ENCODE measurements around the gene CCDC198. TPM values are rescaled to one million over a fixed set of nuclear protein-coding genes. Genes with fewer than 3 reads are reported as not detected.

Gene CCDC198
- total and polyA plus RNA-seq, 2 of the 13 experiments (the other 11 are each of a cell fraction or from before 2014, with no cell fraction given) = 0.69 to 0.95 TPM

- TF ChIP-seq ZSCAN9 (CRISPR knock-in tag; IDR thresholded peaks at IDR 0.05; ENCODE audit: borderline replicate concordance) (no peak), ZNF768 (CRISPR knock-in tag; IDR thresholded peaks at IDR 0.05) (no peak), CTCF (CRISPR knock-in tag; IDR thresholded peaks at IDR 0.05) (no peak), EEA1 (CRISPR knock-in tag; IDR thresholded peaks at IDR 0.05; ENCODE audit: borderline replicate concordance) (no peak)
These were observed 7.4 kb upstream of the CCDC198 start (continued) for GRCh38 chr14:57501039-57501557.

- Histone ChIP-seq H3K9me3 (ENCODE audit: low read length) (no peaks in the 10 kb centered on the region), H3K36me3 (replicated peaks in 1 of 2; ENCODE audit: control insufficient read depth in 1 of 2, insufficient read depth in 2 of 2, low read length in 2 of 2) (no peaks in the 10 kb centered on the region), H3K9ac (ENCODE audit: insufficient read depth, low read depth, low read length) (no peak overlapping the region), H3K27me3 (ENCODE audit: control insufficient read depth in 1 of 2, insufficient read depth in 2 of 2, low read length in 2 of 2) (no peaks in the 10 kb centered on the region), H3K27ac (ENCODE audit: extremely low read length, insufficient read depth, low read length) (no peak overlapping the region), H3K4me3 (replicated peaks in 1 of 3; ENCODE audit: insufficient read depth in 1 of 3, low read depth in 2 of 3, low read length in 3 of 3) (no peak overlapping the region), H4K20me1 (ENCODE audit: insufficient read depth, low read length) (no peaks in the 10 kb centered on the region), H2AFZ (ENCODE audit: low read length) (no peak overlapping the region), H3K4me2 (ENCODE audit: low read depth, low read length) (no peak overlapping the region), H3K79me2 (ENCODE audit: insufficient read depth, low read length) (no peaks in the 10 kb centered on the region), H3K4me1 (ENCODE audit: insufficient read depth, low read length) (peaks cover 6% of the 10 kb centered on the region)
- ChIA-PET CTCF (ENCODE audit: low intra/inter-chr PET ratio, low total read pairs) (no interaction called here), POLR2A (no interaction called here)
- intact Hi-C loops (cut with micrococcal nuclease; ENCODE audit: unreplicated experiment) = no loop called here
- FAIRE-seq (no peak), DNase-seq (ENCODE audit: low spot score) (no peak), ATAC-seq (no peak)
- in situ Hi-C loops (cut with HindIII; ENCODE audit: extremely low pct_ligation_motif_present, low pct_unique_long_range_greater_than_20kb) = no loop called here
- no peak for TF ChIP-seq ZNF7 (CRISPR knock-in tag; IDR thresholded peaks at IDR 0.05)
- no peak for TF ChIP-seq ZNF34 (CRISPR knock-in tag; IDR thresholded peaks at IDR 0.05; ENCODE audit: borderline replicate concordance)
- no peak for TF ChIP-seq ZNF280B (CRISPR knock-in tag; IDR thresholded peaks at IDR 0.05; ENCODE audit: borderline replicate concordance)
- TF ChIP-seq RARG (CRISPR knock-in tag; IDR thresholded peaks at IDR 0.05; ENCODE audit: low read depth) = no peak
- no peak for TF ChIP-seq ZMAT5 (CRISPR knock-in tag; IDR thresholded peaks at IDR 0.05; ENCODE audit: borderline replicate concordance, low read depth)
- BruUV-seq (replicated peaks) = no TSS peak
These were observed 5.0 kb upstream of the CCDC198 start for GRCh38 chr14:57498659-57499058.

All from HepG2 (cell line).